Hematopoietic multipotent progenitor cell (in vitro differentiated cells): Measurements from ENCODE around the gene RBPJ. TPM values are rescaled to one million over a fixed set of nuclear protein-coding genes. Genes with fewer than 3 reads are reported as not detected.
"Not testable (repeated sequence)": the region's sequence is repeated elsewhere in the genome, so short reads cannot be mapped to it uniquely, and the experiment has no call there.

ENCODE experiments used
- DNase-seq, 3 donors: peaks; one replicate each; pipeline ENCODE4 v3.0.0-alpha.2; 2011 to 2015; ENCODE audit warnings: low read depth in 2 of 3, low spot score in 2 of 3
- total RNA-seq: library from RNA; depleted of rRNA; stranded (reverse); fragments of >200 nt; gene quantifications from one replicate; pipeline ENCODE4 v1.2.3, GENCODE V29; 2012

The RBPJ gene
- total RNA-seq, 1 donor, result 31.8 TPM

DNA sequence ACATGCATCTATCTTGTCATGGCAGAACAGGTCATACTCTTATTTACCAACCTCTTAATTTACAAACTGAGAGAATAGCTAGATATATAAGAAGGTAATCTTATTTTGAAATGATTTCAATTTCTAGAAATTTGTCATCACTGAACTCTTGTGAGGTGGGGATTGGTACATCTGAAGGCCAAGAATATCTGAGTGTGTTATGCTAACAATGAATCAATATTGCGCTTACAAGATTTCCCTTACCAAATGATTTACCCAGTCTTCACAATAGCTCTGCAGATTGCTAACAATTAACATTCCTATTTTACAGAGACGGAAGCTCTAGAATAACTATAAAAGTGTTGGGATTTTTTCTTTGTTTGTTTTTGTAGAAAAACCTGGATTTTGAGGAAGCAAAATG, 48.3 kb downstream of the RBPJ start:
- no peak for DNase-seq

DNA sequence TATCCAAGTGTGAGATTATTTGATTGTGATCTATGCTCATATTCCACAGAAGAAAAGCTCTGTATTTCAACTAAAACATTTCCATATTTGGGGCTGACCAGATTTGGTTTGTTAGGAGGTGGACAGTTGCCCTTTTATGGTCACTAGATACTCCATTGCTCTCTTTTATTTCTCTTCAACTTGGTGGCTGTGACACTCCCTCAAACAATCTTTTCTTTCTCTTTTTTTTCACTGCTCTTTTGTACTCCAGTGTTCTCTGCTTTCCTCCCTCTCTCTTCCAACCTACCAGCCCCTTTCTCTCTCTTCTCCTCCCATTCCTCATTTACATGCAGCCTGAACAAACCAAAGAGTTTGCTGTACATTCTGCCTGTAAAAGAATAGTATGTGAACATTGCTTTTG, 48.8 kb downstream of the RBPJ start:
- DNase-seq, result no peak

DNA sequence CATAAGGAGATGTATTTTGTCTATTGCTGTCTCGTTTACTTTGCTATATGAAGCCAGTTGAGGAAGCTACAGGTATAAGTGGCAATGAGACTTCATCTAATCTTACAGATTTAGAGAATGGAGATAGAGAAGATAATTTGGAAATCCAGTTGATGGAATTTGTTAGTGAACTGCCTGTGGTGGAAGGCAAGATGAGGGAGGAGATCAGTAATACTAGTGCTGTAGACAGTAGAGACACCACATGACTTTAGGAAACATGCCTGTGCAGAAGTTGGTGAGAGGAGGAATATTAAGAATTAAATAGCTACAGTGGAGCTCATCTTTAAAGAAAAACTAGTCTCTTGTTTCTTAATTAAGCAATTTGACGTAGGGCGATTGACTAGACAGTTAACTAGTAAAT, 51.3 kb downstream of the RBPJ start:
- no peak for DNase-seq

GRCh38 chr4:26372525-26373172, 51.8 kb downstream of the RBPJ start:
- DNase-seq, result peak; percentile 21 to 93 (median 76)

- no peak for DNase-seq
Measured at GRCh38 chr4:26375551-26375950, 54.7 kb downstream of the RBPJ start.

GRCh38 chr4:26377328-26378311, 56.8 kb downstream of the RBPJ start:
- DNase-seq, result peak in 1 of 3 donors; percentile 29

GRCh38 chr4:26379837-26380236, 59.0 kb downstream of the RBPJ start:
- no peak for DNase-seq

DNA sequence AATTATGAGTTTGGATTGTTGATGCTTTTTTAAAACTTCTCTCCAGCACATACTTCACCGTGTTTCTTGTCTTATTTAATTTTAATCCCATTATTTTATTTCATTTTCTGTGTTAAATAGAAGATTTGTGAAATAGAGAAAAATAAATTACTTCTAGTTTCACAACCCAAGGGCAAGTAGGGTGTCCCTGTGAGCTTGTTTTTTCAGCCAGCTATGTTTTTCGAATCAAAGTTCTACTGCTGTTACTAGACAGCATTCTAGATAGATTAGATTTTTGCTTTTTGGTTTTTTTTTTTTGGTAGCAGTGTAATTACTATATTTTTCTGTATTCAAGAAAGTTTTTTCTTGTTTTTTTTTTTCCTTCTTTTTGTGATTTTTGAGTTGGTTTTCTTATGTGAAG, 59.9 kb downstream of the RBPJ start:
- DNase-seq, result no peak

- no peak for DNase-seq
Measured at GRCh38 chr4:26384380-26385057, 63.7 kb downstream of the RBPJ start.

DNA sequence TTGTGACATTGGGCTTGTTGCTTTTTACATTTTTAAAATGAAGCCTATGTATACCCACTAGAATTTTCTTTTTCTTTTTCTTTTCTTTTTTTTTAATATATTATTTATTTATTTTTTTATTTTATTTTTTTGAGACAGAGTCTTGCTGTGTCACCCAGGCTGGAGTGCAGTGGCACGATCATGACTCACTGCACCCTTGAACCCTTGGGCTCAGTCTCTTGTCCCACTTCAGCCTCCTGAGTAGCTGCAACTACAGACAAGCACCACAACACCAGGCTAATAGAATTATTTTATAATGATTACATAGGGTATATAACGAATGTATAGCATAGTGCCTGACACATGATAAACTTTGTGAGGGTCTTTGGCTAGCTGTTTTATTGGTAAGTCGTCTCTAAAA, 64.9 kb downstream of the RBPJ start:
- no peak for DNase-seq

GRCh38 chr4:26386386-26386785, 65.6 kb downstream of the RBPJ start:
- DNase-seq, result no peak

DNA sequence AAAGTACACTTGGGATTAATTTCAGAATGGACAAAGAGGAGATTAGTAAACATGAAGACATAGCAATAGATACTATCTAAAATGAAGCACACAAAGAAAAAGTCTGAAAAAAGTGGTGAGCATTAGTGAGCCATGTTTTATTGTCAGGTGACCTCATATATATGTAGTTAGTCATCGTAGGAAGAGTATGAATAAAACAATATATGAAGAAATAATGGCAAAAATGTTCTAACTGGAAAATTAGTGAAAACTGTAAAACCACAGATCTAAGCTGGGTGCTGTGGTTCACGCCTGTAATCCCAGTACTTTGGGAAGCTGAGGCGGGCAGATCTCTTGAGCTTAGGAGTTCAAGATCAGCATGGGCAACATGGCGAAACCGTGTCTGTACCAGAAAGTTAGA, 67.9 kb downstream of the RBPJ start:
- no peak for DNase-seq

GRCh38 chr4:26397086-26397485, 76.3 kb downstream of the RBPJ start:
- no peak for DNase-seq

DNA sequence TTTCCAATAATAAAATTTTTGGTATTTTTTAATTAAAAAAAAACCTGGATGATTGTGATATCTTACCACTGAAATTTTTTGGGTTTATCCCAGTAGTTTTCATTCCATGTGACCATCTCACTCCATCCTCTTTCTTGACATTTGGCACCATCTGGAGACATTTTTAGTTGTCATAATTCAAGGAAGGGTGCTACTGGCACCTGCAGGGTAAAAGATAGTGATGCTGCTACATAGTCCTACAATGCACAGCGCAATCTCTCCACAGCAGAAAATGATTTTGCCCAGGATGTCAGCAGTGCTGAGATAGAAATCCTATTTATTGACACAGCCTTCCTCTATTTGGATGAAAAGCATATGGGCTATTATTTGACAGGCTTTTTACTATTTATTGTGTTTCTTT, 79.3 kb downstream of the RBPJ start:
- DNase-seq, result peak in 1 of 3 donors; percentile 12

DNA sequence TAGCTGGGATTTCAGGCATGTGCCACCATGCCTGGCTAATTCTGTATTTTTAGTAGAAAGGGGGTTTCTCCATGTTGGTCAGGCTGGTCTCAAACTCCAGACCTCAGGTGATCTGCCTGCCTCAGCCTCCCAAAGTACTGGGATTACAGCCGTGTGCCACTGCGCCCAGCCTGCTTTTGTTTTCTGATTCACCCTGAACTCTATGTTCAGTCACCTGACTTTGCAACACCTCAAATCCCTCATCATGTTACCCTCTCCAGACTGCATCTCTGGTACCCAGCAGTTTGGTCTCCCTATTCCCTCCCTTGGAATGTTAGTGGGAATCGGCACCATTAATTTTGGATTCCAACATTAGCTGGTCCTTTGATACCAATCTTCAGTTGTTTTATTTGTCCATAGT, 81.2 kb downstream of the RBPJ start:
- not testable (repeated sequence) for DNase-seq

DNA sequence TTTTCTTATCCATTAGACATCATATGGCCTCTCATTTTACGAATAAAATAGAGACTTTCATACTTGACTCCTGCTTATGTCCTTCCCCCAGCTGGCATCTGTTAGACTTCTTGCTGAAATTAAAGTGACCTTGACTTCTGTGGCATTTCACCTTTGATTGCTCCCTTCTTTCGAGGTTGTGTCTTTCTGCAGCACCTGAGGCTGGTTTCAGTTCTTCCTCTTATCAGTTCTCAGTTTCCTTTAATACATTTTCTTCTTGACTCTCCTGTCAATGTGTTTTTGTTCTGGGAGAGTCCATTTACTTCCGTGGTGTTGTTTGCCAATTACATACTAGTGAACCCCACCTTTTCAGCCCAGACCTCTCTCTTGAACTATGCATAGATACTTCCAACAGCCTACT, 81.6 kb downstream of the RBPJ start:
- no peak for DNase-seq

- no peak for DNase-seq
Measured at GRCh38 chr4:26404743-26405206, 84.0 kb downstream of the RBPJ start.

DNA sequence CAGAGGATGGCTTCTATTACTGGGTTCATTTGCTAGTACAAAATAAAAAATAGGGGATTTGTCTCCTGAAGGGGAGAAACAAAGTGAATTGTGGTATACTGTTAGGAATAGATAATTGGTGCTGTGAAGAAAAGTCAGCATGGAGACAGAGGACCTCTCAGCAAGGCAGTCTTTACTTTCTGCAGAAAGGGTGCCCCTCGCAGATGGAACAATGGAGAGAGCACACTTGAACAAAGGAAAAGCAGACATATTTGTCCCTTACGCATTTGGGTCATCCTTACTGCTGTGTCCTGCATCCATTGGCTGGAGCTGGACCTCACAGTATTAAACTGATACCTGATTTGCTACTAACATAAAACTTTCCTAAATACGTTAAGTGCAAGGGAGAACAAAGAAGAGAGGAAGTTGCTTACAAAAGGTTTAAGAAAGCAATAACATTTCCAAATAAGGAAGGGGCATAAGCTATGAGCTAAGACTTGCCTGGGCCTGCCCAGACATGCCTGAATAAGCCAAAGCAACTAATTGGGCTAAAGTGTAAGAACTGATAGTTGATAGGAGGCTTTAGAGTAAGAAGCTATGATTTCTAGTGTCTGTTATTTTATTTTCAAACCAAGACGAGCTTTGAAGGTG, 85.6 kb downstream of the RBPJ start:
- DNase-seq, result no peak

- DNase-seq, result no peak
Measured at GRCh38 chr4:26407476-26407875, 86.7 kb downstream of the RBPJ start.

DNA sequence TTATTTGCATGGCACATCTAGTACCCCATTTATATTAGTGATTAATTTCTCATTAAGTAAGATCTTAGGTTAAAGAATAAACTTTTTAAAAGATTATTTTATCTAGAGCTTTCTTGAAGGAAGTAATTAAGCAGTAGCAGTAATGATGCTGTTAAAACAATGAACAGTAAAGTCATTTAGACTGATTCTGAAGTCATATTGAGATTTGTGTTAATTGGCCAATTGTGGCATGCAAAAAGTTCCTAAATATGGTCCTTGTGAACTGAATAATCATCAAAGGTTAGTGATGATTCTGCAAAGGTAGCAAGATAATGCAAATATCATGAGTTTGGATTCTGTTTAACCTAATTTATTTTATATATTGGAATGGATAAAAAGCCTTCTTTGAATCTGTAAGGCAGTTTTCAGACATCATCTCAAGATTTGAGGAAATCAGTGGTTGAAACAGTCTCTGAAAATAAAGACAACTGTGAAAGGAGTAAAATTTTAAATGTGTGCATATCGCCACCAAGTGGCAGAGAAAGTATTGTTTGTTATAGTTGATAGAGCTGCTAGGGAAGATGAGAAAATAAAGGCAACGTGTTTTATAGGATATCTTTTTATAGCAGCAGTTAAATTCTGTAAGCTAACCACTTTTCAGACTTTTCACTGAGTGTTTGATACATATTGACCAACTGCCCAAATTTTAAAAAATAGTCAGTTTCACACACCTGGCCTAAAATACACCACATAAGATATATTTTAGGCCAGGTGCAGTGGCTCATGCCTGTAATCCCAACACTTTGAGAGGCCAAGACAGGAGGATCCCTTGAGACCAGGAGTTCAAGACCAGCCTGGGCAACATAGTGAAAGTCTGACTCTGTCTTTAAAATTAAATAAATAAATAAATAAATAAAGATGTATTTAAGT, 89.8 kb downstream of the RBPJ start:
- DNase-seq, result peak; percentile 11 to 82 (median 39)
